SK-N-MC (cell line): ENCODE results near the gene CORIN.

Source experiments
- DNase-seq: peaks from one replicate; pipeline ENCODE4 v3.0.0-alpha.2; 2011; ENCODE audit warnings: low read depth, low spot score
- H3K27ac ChIP-seq: fragments of 200-600 bp; sonication (generic); 2 replicates; pipeline ENCODE4 v1.5.1; 2016; ENCODE audit warnings: mixed run types
- H3K36me3 ChIP-seq: fragments of 200-600 bp; sonication (generic); 2 replicates; pipeline ENCODE4 v1.6.1; 2017; ENCODE audit warnings: antibody characterized with exemption, low read length, mixed read lengths; ENCODE audit not compliant: insufficient read depth
- H3K4me3 ChIP-seq: fragments of 200-600 bp; sonication (generic); 2 replicates; pipeline ENCODE4 v1.5.1; 2016
- H3K9ac ChIP-seq: fragments of 200-600 bp; sonication (generic); 2 replicates; pipeline ENCODE4 v1.8.0; 2017; ENCODE audit warnings: mixed run types, mixed read lengths; ENCODE audit not compliant: insufficient read length
- H3K9me3 ChIP-seq: fragments of 200-600 bp; sonication (generic); 2 replicates; pipeline ENCODE4 v1.6.1; 2017; ENCODE audit warnings: low read depth, mild to moderate bottlenecking, antibody characterized with exemption, low read length, moderate library complexity, mixed read lengths
- EZH2 ChIP-seq: fragments of 200-600 bp; sonication (generic); IDR thresholded peaks from one replicate; pipeline ENCODE4 v1.6.1; 2017; ENCODE audit warnings: antibody characterized with exemption
- FOXP2 ChIP-seq: optimal IDR thresholded peaks from 2 replicates; pipeline ENCODE3; 2011; ENCODE audit warnings: mild to moderate bottlenecking, moderate library complexity; ENCODE audit not compliant: insufficient read depth; ENCODE audit errors: extremely low read length, control extremely low read depth
- POLR2AphosphoS5 ChIP-seq: IDR thresholded peaks from 2 replicates; pipeline ENCODE4 v1.6.1; 2012; ENCODE audit warnings: mild to moderate bottlenecking, low read depth, low read length, borderline replicate concordance

CORIN gene

GRCh38 chr4:47801481-47802002, 36.3 kb downstream of the CORIN start:
- Histone ChIP-seq H3K9ac (no peak overlapping the region), H3K36me3 (no peaks in the 10 kb centered on the region), H3K4me3 (no peak overlapping the region), H3K9me3 (no peaks in the 10 kb centered on the region), H3K27ac (no peak overlapping the region)
- TF ChIP-seq POLR2AphosphoS5 (no peak), FOXP2 (no peak), EZH2 (no peak)
- DNase-seq = no peak

GRCh38 chr4:47798165-47798564, 39.7 kb downstream of the CORIN start:
- Histone ChIP-seq H3K27ac (no peak overlapping the region), H3K36me3 (no peaks in the 10 kb centered on the region), H3K9ac (no peak overlapping the region), H3K9me3 (no peaks in the 10 kb centered on the region), H3K4me3 (no peak overlapping the region)
- no peak for DNase-seq
- no peak for TF ChIP-seq EZH2
- TF ChIP-seq FOXP2 = no peak
- TF ChIP-seq POLR2AphosphoS5 = no peak

GRCh38 chr4:47791965-47792364, 45.9 kb downstream of the CORIN start:
- no peaks in the 10 kb centered on the region for H3K9me3 ChIP-seq
- no peak overlapping the region for H3K4me3 ChIP-seq
- H3K27ac ChIP-seq = no peak overlapping the region
- TF ChIP-seq FOXP2 = no peak
- TF ChIP-seq EZH2 = no peak
- TF ChIP-seq POLR2AphosphoS5 = no peak
- H3K36me3 ChIP-seq = no peaks in the 10 kb centered on the region
- DNase-seq = no peak
- no peak overlapping the region for H3K9ac ChIP-seq

- no peak overlapping the region for H3K9ac ChIP-seq
- no peaks in the 10 kb centered on the region for H3K36me3 ChIP-seq
- no peak for TF ChIP-seq EZH2
- no peak for TF ChIP-seq POLR2AphosphoS5
- TF ChIP-seq FOXP2 = no peak
- no peaks in the 10 kb centered on the region for H3K9me3 ChIP-seq
- no peak overlapping the region for H3K4me3 ChIP-seq
- DNase-seq = no peak
- no peak overlapping the region for H3K27ac ChIP-seq
Measured at GRCh38 chr4:47790105-47790504, 47.8 kb downstream of the CORIN start.

- DNase-seq = no peak
- Histone ChIP-seq H3K27ac (no peak overlapping the region), H3K9me3 (no peaks in the 10 kb centered on the region), H3K9ac (no peak overlapping the region), H3K4me3 (no peak overlapping the region), H3K36me3 (no peaks in the 10 kb centered on the region)
- TF ChIP-seq EZH2 (no peak), POLR2AphosphoS5 (no peak), FOXP2 (no peak)
Measured at GRCh38 chr4:47788126-47788525, 49.7 kb downstream of the CORIN start.

GRCh38 chr4:47786958-47787370, 50.9 kb downstream of the CORIN start:
- Histone ChIP-seq H3K27ac (no peak overlapping the region), H3K36me3 (no peaks in the 10 kb centered on the region), H3K9me3 (no peaks in the 10 kb centered on the region), H3K4me3 (no peak overlapping the region), H3K9ac (no peak overlapping the region)
- DNase-seq = no peak
- TF ChIP-seq EZH2 = no peak
- TF ChIP-seq FOXP2 = no peak
- TF ChIP-seq POLR2AphosphoS5 = no peak

- DNase-seq = no peak
- H3K9ac ChIP-seq = no peak overlapping the region
- H3K9me3 ChIP-seq = no peaks in the 10 kb centered on the region
- H3K4me3 ChIP-seq = no peak overlapping the region
- TF ChIP-seq POLR2AphosphoS5 = no peak
- no peak for TF ChIP-seq EZH2
- no peak for TF ChIP-seq FOXP2
- no peak overlapping the region for H3K27ac ChIP-seq
- no peaks in the 10 kb centered on the region for H3K36me3 ChIP-seq
Measured at GRCh38 chr4:47785153-47785552, 52.7 kb downstream of the CORIN start.

- Histone ChIP-seq H3K36me3 (no peaks in the 10 kb centered on the region), H3K27ac (no peak overlapping the region), H3K4me3 (no peak overlapping the region), H3K9me3 (no peaks in the 10 kb centered on the region), H3K9ac (no peak overlapping the region)
- no peak for DNase-seq
- TF ChIP-seq EZH2 = no peak
- no peak for TF ChIP-seq POLR2AphosphoS5
- TF ChIP-seq FOXP2 = no peak
Measured at GRCh38 chr4:47784222-47784621, 53.6 kb downstream of the CORIN start.

- no peaks in the 10 kb centered on the region for H3K9me3 ChIP-seq
- H3K36me3 ChIP-seq = no peaks in the 10 kb centered on the region
- no peak for TF ChIP-seq FOXP2
- TF ChIP-seq POLR2AphosphoS5 = no peak
- TF ChIP-seq EZH2 = no peak
- H3K4me3 ChIP-seq = no peak overlapping the region
- no peak overlapping the region for H3K27ac ChIP-seq
- DNase-seq = no peak
- H3K9ac ChIP-seq = no peak overlapping the region
Measured at GRCh38 chr4:47776353-47776752, 61.5 kb downstream of the CORIN start.
